CD4-positive, alpha-beta T cell (primary cell): Measurements from ENCODE around the gene C10orf71. TPM values are rescaled to one million over a fixed set of nuclear protein-coding genes. Genes with fewer than 3 reads are reported as not detected.
A peak's percentile ranks its signal among the peaks of the same experiment; 100 is the strongest.

Experiments
- ATAC-seq: fragments of 200-7000 bp; cut with Tn5 transposase; one replicate; pipeline ENCODE4 v1.10.0; 2022; ENCODE audit warnings: mild to moderate bottlenecking; ENCODE audit not compliant: poor library complexity
- CTCF ChIA-PET: fragments of 350-600 bp; sonication (Branson Sonifier 250); formaldehyde crosslinking; loops from one replicate; lab custom pipeline; 2021; ENCODE audit warnings: antibody characterized with exemption, inconsistent platforms; lab: Charles Lee
- POLR2A ChIA-PET: fragments of 350-600 bp; sonication (Branson Sonifier 250); formaldehyde crosslinking; loops from one replicate; lab custom pipeline; 2021; ENCODE audit warnings: antibody characterized with exemption, inconsistent platforms; lab: Charles Lee
- DNase-seq, 14 experiments: peaks; one replicate each; pipeline ENCODE4 v3.0.0-alpha.2; 2013 to 2020; ENCODE audit warnings: mixed read lengths in 2 of 14
- H3K27ac ChIP-seq, 2 donors: one replicate each; pipeline versions ENCODE4 v1.5.1 to v1.7.0; 2013; ENCODE audit warnings: low read length in 2 of 2, low read depth in 1 of 2, mild to moderate bottlenecking in 1 of 2
- H3K27me3 ChIP-seq, 2 experiments: 1 replicate in 1 of 2; 2 replicates in 1 of 2; pipeline versions ENCODE4 v1.6.1 to v1.7.0; 2013; ENCODE audit warnings: low read length in 2 of 2, control low read depth in 1 of 2, mild to moderate bottlenecking in 1 of 2, moderate library complexity in 1 of 2; ENCODE audit not compliant: insufficient read depth in 2 of 2, control insufficient read depth in 1 of 2
- H3K36me3 ChIP-seq: one replicate; pipeline ENCODE4 v1.6.1; 2013; ENCODE audit warnings: low read length, control low read depth; ENCODE audit not compliant: insufficient read depth
- H3K4me1 ChIP-seq: one replicate; pipeline ENCODE4 v1.6.1; 2013; ENCODE audit warnings: low read length, control low read depth; ENCODE audit not compliant: insufficient read depth
- H3K4me3 ChIP-seq: one replicate; pipeline ENCODE4 v1.5.1; 2013; ENCODE audit warnings: mild to moderate bottlenecking, low read length, moderate library complexity
- H3K9me3 ChIP-seq, 2 experiments: 1 replicate in 1 of 2; 2 replicates in 1 of 2; pipeline versions ENCODE4 v1.6.1 to v1.7.0; 2013; ENCODE audit warnings: low read length in 2 of 2, mild to moderate bottlenecking in 2 of 2, control low read depth in 1 of 2, moderate library complexity in 1 of 2; ENCODE audit not compliant: control insufficient read depth in 1 of 2, insufficient read depth in 1 of 2
- H3K27ac Mint-ChIP-seq: one replicate; pipeline ENCODE4 v1.8.0; 2020; ENCODE audit warnings: mixed read lengths
- H3K27me3 Mint-ChIP-seq: one replicate; pipeline ENCODE4 v1.8.0; 2021; ENCODE audit warnings: mixed read lengths
- H3K36me3 Mint-ChIP-seq: one replicate; pipeline ENCODE4 v1.8.0; 2021; ENCODE audit warnings: low read depth, mixed read lengths
- H3K4me1 Mint-ChIP-seq: one replicate; pipeline ENCODE4 v1.8.0; 2021; ENCODE audit warnings: low read depth, mixed read lengths
- H3K4me3 Mint-ChIP-seq: one replicate; pipeline ENCODE4 v1.8.0; 2020; ENCODE audit warnings: mild to moderate bottlenecking, mixed read lengths
- H3K9me3 Mint-ChIP-seq: one replicate; pipeline ENCODE4 v1.8.0; 2020; ENCODE audit warnings: mixed read lengths
- intact Hi-C, 2 experiments: fragments of 100-400 bp; cut with DNase I in 1 of 2; cut with micrococcal nuclease in 1 of 2; formaldehyde crosslinking; loops; one replicate each; pipeline versions ENCODE4 v1.15.1 to v1.9.0; 2023 to 2025; cut with DNase I, micrococcal nuclease
- total RNA-seq, 174 experiments: library from RNA in 2 of 174; stranded (reverse) in 2 of 174; gene quantifications; one replicate each; pipeline ENCODE4 v1.2.3 and lab custom pipeline; 2021 to 2026
- TF ChIP-seq, protein P1 (sequence below): fragments of 200-600 bp; IDR thresholded peaks from one replicate; pipeline ENCODE4 v1.8.0; 2022; ENCODE audit warnings: antibody characterized with exemption, mild to moderate bottlenecking

C10orf71 gene
- total RNA-seq, 2 experiments from 2014 or later, result not detected

DNA sequence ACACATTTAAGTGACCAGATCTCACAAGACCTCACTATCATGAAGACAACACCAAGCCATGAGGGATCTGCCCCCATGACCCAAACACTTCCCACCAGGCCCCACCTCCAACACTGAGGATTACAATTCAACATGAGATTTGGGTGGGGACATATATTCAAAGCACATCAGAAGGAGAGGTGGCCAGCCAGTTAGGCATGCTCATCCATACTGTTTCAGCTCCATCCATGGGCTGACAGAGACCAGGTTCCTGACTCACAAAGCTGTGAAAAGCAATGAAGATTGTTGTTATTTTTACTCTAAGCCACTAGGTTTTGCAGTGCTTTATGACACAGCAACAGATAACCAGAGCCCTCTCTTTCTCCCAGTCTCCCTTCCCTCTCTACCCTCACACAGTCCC is 36.0 kb downstream of the C10orf71 start:
- H3K9me3 ChIP-seq, result peaks cover 0 to 11% of the 10 kb centered on the region in 2 experiments
- H3K27ac ChIP-seq, result peak overlapping the region in 1 of 2 donors; percentile 22
- H3K27me3 ChIP-seq, result peaks cover 0 to 4% of the 10 kb centered on the region in 2 experiments
- Mint-ChIP-seq H3K9me3 (peaks cover 12% of the 10 kb centered on the region), H3K27me3 (peaks cover 11% of the 10 kb centered on the region), H3K4me3 (no peak overlapping the region), H3K4me1 (peaks cover 13% of the 10 kb centered on the region), H3K36me3 (no peaks in the 10 kb centered on the region), H3K27ac (no peak overlapping the region)
- POLR2A ChIA-PET, result no interaction called here
- intact Hi-C loops, result no loop called here
- ATAC-seq (no peak), DNase-seq (no peak)
- TF ChIP-seq, protein P1, sequence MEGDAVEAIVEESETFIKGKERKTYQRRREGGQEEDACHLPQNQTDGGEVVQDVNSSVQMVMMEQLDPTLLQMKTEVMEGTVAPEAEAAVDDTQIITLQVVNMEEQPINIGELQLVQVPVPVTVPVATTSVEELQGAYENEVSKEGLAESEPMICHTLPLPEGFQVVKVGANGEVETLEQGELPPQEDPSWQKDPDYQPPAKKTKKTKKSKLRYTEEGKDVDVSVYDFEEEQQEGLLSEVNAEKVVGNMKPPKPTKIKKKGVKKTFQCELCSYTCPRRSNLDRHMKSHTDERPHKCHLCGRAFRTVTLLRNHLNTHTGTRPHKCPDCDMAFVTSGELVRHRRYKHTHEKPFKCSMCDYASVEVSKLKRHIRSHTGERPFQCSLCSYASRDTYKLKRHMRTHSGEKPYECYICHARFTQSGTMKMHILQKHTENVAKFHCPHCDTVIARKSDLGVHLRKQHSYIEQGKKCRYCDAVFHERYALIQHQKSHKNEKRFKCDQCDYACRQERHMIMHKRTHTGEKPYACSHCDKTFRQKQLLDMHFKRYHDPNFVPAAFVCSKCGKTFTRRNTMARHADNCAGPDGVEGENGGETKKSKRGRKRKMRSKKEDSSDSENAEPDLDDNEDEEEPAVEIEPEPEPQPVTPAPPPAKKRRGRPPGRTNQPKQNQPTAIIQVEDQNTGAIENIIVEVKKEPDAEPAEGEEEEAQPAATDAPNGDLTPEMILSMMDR, result no peak
- CTCF ChIA-PET, result no interaction called here
- H3K4me3 ChIP-seq, result no peak overlapping the region
- peaks cover 6% of the 10 kb centered on the region for H3K4me1 ChIP-seq
- no peaks in the 10 kb centered on the region for H3K36me3 ChIP-seq

DNA sequence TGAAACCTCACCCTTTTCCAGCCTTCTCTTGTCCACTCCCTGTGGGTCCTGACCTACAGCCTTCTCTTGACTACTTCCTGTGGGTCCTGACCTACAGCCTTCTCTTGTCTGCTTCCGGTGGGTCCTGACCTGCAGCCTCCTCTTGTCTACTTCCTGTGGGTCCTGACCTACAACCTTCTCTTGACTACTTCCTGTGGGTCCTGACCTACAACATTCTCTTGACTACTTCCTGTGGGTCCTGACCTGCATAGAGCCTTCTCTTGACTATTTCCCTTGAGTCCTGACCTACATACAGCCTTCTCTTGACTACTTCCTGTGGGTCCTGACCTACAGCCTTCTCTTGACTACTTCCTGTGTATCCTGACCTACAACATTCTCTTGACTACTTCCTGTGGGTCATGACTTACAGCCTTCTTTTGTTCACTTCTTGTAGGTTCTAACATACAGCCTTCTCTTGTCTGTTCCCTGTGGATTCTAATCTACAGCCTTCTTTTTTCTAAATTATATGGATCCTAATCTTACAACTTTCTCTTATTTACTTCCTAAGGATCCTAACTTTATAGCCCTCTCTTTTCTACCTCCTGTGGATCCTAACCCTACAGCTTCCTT is 36.5 kb downstream of the C10orf71 start:
- Mint-ChIP-seq H3K4me3 (no peak overlapping the region), H3K36me3 (no peaks in the 10 kb centered on the region), H3K27ac (no peak overlapping the region), H3K27me3 (peaks cover 11% of the 10 kb centered on the region), H3K4me1 (peaks cover 13% of the 10 kb centered on the region), H3K9me3 (peaks cover 12% of the 10 kb centered on the region)
- POLR2A ChIA-PET, result no interaction called here
- TF ChIP-seq, protein P1, result no peak
- Histone ChIP-seq H3K9me3 (peaks cover 0 to 11% of the 10 kb centered on the region in 2 experiments), H3K36me3 (no peaks in the 10 kb centered on the region), H3K27ac (peak overlapping the region in 1 of 2 donors; percentile 22), H3K4me3 (no peak overlapping the region), H3K27me3 (peaks cover 0 to 4% of the 10 kb centered on the region in 2 experiments), H3K4me1 (peaks cover 6% of the 10 kb centered on the region)
- no peak for ATAC-seq
- intact Hi-C loops, result no loop called here
- peak in 2 of 14 experiments; percentile 26 to 42 for DNase-seq
- CTCF ChIA-PET, result no interaction called here

DNA sequence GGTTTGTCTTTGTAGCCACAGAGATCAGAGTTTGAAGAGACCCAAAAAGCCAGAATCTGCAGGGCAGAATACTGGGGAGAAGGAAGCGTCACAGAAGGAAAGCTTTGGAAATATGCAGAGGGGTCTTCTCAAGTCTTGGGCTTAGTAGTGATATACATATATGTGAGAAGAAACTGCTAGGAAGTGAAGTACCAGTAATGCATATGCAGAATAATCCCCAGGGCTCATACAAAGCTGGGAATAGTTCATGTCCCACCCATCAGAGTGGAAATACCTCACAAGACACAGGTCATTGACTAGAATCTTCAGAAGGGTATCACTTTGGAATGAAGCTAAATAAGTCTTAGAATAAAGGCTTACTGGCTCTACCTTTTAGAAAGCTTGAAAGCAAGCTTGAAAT is 39.6 kb downstream of the C10orf71 start:
- Histone ChIP-seq H3K27ac (no peak overlapping the region), H3K4me3 (no peak overlapping the region), H3K4me1 (peaks cover 6% of the 10 kb centered on the region), H3K9me3 (peaks cover 0 to 5% of the 10 kb centered on the region in 2 experiments), H3K36me3 (no peaks in the 10 kb centered on the region), H3K27me3 (peaks cover 0 to 4% of the 10 kb centered on the region in 2 experiments)
- TF ChIP-seq, protein P1, result no peak
- DNase-seq (no peak), ATAC-seq (no peak)
- peaks cover 13% of the 10 kb centered on the region for H3K4me1 Mint-ChIP-seq
- intact Hi-C loops, result no loop called here
- ChIA-PET POLR2A (no interaction called here), CTCF (no interaction called here)
- H3K36me3 Mint-ChIP-seq, result no peaks in the 10 kb centered on the region
- H3K4me3 Mint-ChIP-seq, result no peak overlapping the region
- peaks cover 11% of the 10 kb centered on the region for H3K27me3 Mint-ChIP-seq
- no peak overlapping the region for H3K27ac Mint-ChIP-seq
- peaks cover 12% of the 10 kb centered on the region for H3K9me3 Mint-ChIP-seq
